Measurements from ENCODE around the gene LRRC72.
"Not testable (repeated sequence)": the region's sequence is repeated elsewhere in the genome, so short reads cannot be mapped to it uniquely, and the experiment has no call there.

The LRRC72 gene

GRCh38 chr7:16526742-16527540, at the start of gene LRRC72:
TSS of gene LRRC72 (plus strand) at chr7:16526825. CDS start at chr7:16526953, 128 bp downstream.
- in situ Hi-C loops (cut with MboI; ENCODE audit: low sequenced_read_pairs) = no loop called here

- in situ Hi-C loops (cut with MboI; ENCODE audit: low sequenced_read_pairs) = no loop called here
These were observed 47.5 kb upstream of the LRRC72 start for GRCh38 chr7:16479161-16479560.

GRCh38 chr7:16479591-16479990, 47.0 kb upstream of the LRRC72 start:
- in situ Hi-C loops (cut with MboI; ENCODE audit: low sequenced_read_pairs) = no loop called here

GRCh38 chr7:16484453-16485158, 42.0 kb upstream of the LRRC72 start:
- in situ Hi-C loops (cut with MboI; ENCODE audit: low sequenced_read_pairs) = no loop called here

GRCh38 chr7:16491148-16491547, 35.5 kb upstream of the LRRC72 start:
- in situ Hi-C loops (cut with MboI; ENCODE audit: low sequenced_read_pairs) = no loop called here

- in situ Hi-C loops (cut with MboI; ENCODE audit: low sequenced_read_pairs) = no loop called here
These were observed 34.0 kb upstream of the LRRC72 start for GRCh38 chr7:16492513-16493062.

GRCh38 chr7:16493266-16493665, 33.4 kb upstream of the LRRC72 start:
- in situ Hi-C loops (cut with MboI; ENCODE audit: low sequenced_read_pairs) = no loop called here

- in situ Hi-C loops (cut with MboI; ENCODE audit: low sequenced_read_pairs) = no loop called here
These were observed 32.1 kb upstream of the LRRC72 start for GRCh38 chr7:16494551-16494950.

GRCh38 chr7:16494955-16495719, 31.5 kb upstream of the LRRC72 start:
- in situ Hi-C loops (cut with MboI; ENCODE audit: low sequenced_read_pairs) = no loop called here

GRCh38 chr7:16498122-16498521, 28.5 kb upstream of the LRRC72 start:
- in situ Hi-C loops (cut with MboI; ENCODE audit: low sequenced_read_pairs) = no loop called here

- in situ Hi-C loops (cut with MboI; ENCODE audit: low sequenced_read_pairs) = no loop called here
These were observed 24.3 kb upstream of the LRRC72 start for GRCh38 chr7:16502303-16502702.

GRCh38 chr7:16504019-16504418, 22.6 kb upstream of the LRRC72 start:
- in situ Hi-C loops (cut with MboI; ENCODE audit: low sequenced_read_pairs) = no loop called here

GRCh38 chr7:16506422-16506821, 20.2 kb upstream of the LRRC72 start:
- in situ Hi-C loops (cut with MboI; ENCODE audit: low sequenced_read_pairs) = not testable (repeated sequence)

GRCh38 chr7:16509829-16510228, 16.8 kb upstream of the LRRC72 start:
- in situ Hi-C loops (cut with MboI; ENCODE audit: low sequenced_read_pairs) = no loop called here

GRCh38 chr7:16511314-16511713, 15.3 kb upstream of the LRRC72 start:
- in situ Hi-C loops (cut with MboI; ENCODE audit: low sequenced_read_pairs) = no loop called here

GRCh38 chr7:16512097-16512496, 14.5 kb upstream of the LRRC72 start:
- in situ Hi-C loops (cut with MboI; ENCODE audit: low sequenced_read_pairs) = no loop called here

- in situ Hi-C loops (cut with MboI; ENCODE audit: low sequenced_read_pairs) = no loop called here
These were observed 12.4 kb upstream of the LRRC72 start for GRCh38 chr7:16514271-16514670.

GRCh38 chr7:16514729-16515128, 11.9 kb upstream of the LRRC72 start:
- in situ Hi-C loops (cut with MboI; ENCODE audit: low sequenced_read_pairs) = no loop called here

GRCh38 chr7:16515785-16516685, 10.6 kb upstream of the LRRC72 start:
- in situ Hi-C loops (cut with MboI; ENCODE audit: low sequenced_read_pairs) = no loop called here

GRCh38 chr7:16519985-16520384, 6.6 kb upstream of the LRRC72 start:
- in situ Hi-C loops (cut with MboI; ENCODE audit: low sequenced_read_pairs) = not testable (repeated sequence)

All from HL-60/S4 treated with phorbol 12-myristate 13-acetate at 8.2 ng/mL for 4 days and 3 days (cell line).